SK-N-SH (cell line): ENCODE measurements around the gene ADAM21.

ENCODE experiments used
- TCF12 ChIP-seq: IDR thresholded peaks from 2 replicates; pipeline ENCODE4 v1.4.0; 2012
- TF ChIP-seq, protein P1 (sequence below): fragments of 200-600 bp; sonication (generic); IDR thresholded peaks from 2 replicates; pipeline ENCODE4 v1.6.1; 2017; ENCODE audit warnings: antibody characterized with exemption, mild to moderate bottlenecking, moderate library complexity

DNA sequence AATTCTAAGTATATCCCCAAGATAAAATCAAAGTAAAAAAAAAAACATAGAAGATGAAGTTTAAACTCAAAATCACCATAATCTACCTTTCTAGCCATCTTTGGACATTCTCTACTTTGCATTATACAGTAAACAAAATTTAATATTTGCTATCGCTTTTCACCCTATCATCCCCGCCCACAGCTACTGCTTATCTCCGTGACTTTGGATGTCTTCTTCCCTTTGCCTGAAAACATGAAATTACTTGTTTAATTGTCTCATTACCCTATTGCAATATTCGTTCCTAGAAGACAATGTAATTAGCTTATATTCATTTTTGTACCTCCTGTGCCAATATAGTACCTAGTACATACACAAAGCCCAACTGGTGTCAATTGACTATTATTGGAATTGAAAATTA is 44.4 kb upstream of the ADAM21 start:
- TF ChIP-seq, protein P1, sequence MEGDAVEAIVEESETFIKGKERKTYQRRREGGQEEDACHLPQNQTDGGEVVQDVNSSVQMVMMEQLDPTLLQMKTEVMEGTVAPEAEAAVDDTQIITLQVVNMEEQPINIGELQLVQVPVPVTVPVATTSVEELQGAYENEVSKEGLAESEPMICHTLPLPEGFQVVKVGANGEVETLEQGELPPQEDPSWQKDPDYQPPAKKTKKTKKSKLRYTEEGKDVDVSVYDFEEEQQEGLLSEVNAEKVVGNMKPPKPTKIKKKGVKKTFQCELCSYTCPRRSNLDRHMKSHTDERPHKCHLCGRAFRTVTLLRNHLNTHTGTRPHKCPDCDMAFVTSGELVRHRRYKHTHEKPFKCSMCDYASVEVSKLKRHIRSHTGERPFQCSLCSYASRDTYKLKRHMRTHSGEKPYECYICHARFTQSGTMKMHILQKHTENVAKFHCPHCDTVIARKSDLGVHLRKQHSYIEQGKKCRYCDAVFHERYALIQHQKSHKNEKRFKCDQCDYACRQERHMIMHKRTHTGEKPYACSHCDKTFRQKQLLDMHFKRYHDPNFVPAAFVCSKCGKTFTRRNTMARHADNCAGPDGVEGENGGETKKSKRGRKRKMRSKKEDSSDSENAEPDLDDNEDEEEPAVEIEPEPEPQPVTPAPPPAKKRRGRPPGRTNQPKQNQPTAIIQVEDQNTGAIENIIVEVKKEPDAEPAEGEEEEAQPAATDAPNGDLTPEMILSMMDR, result no peak
- TF ChIP-seq TCF12, result no peak
